ENCODE results near the gene PCK2.

The PCK2 gene

GRCh38 chr14:24139272-24139934 is 45.3 kb downstream of the PCK2 start:
- DNase-seq: peak; percentile 35
- TF ChIP-seq CTCF (IDR thresholded peaks at IDR 0.05; ENCODE audit: low read depth, low read length): peak; percentile 23; the same call in 1 of the 2 replicates
- Histone ChIP-seq H3K4me3 (ENCODE audit: low read depth, low read length) (peak overlapping the region; percentile 87), H3K27me3 (ENCODE audit: insufficient read depth, low read depth, severe bottlenecking) (no peaks in the 10 kb centered on the region), H3K36me3 (peaks cover 38% of the 10 kb centered on the region), H3K27ac (peak overlapping the region; percentile 96; the same call in 1 of the 2 replicates), H3K9me3 (ENCODE audit: severe bottlenecking) (no peaks in the 10 kb centered on the region)

GRCh38 chr14:24141097-24141880 is 47.2 kb downstream of the PCK2 start, which contains the start of gene EMC9:
TSS of gene EMC9 (minus strand) at chr14:24141591. CDS start at chr14:24141304, 287 bp downstream.
- Histone ChIP-seq H3K27ac (peak within 1 kb of the TSS; percentile 96), H3K36me3 (peaks cover 44% of the 10 kb centered on the region), H3K4me3 (ENCODE audit: low read depth, low read length) (peak within 1 kb of the TSS; percentile 87), H3K27me3 (ENCODE audit: insufficient read depth, low read depth, severe bottlenecking) (no peaks in the 10 kb centered on the region), H3K9me3 (ENCODE audit: severe bottlenecking) (no peaks in the 10 kb centered on the region)
- peak; percentile 39 for TF ChIP-seq CTCF (IDR thresholded peaks at IDR 0.05; ENCODE audit: low read depth, low read length)
- peak; percentile 100 for DNase-seq

GRCh38 chr14:24143511-24143910 is 49.4 kb downstream of the PCK2 start:
- H3K36me3 ChIP-seq: peaks cover 32% of the 10 kb centered on the region
- H3K27ac ChIP-seq: no peak overlapping the region
- no peak for TF ChIP-seq CTCF (IDR thresholded peaks at IDR 0.05; ENCODE audit: low read depth, low read length)
- H3K9me3 ChIP-seq (ENCODE audit: severe bottlenecking): no peaks in the 10 kb centered on the region
- H3K4me3 ChIP-seq (ENCODE audit: low read depth, low read length): no peak overlapping the region
- no peaks in the 10 kb centered on the region for H3K27me3 ChIP-seq (ENCODE audit: insufficient read depth, low read depth, severe bottlenecking)
- DNase-seq: no peak

- H3K9me3 ChIP-seq (ENCODE audit: severe bottlenecking): no peaks in the 10 kb centered on the region
- no peak for TF ChIP-seq CTCF (IDR thresholded peaks at IDR 0.05; ENCODE audit: low read depth, low read length)
- H3K27me3 ChIP-seq (ENCODE audit: insufficient read depth, low read depth, severe bottlenecking): no peaks in the 10 kb centered on the region
- H3K27ac ChIP-seq: no peak overlapping the region
- H3K36me3 ChIP-seq: peaks cover 32% of the 10 kb centered on the region
- no peak for DNase-seq
- no peak overlapping the region for H3K4me3 ChIP-seq (ENCODE audit: low read depth, low read length)
These were observed 50.3 kb downstream of the PCK2 start for GRCh38 chr14:24144451-24144850.

GRCh38 chr14:24145219-24145618 is 51.1 kb downstream of the PCK2 start:
- Histone ChIP-seq H3K27ac (no peak overlapping the region), H3K4me3 (ENCODE audit: low read depth, low read length) (no peak overlapping the region), H3K27me3 (ENCODE audit: insufficient read depth, low read depth, severe bottlenecking) (no peaks in the 10 kb centered on the region), H3K9me3 (ENCODE audit: severe bottlenecking) (no peaks in the 10 kb centered on the region), H3K36me3 (peaks cover 35% of the 10 kb centered on the region)
- TF ChIP-seq CTCF (IDR thresholded peaks at IDR 0.05; ENCODE audit: low read depth, low read length): no peak
- DNase-seq: no peak

All from WERI-Rb-1 (cell line).